SK-N-SH treated with all-trans-retinoic acid at 6 μM for 48 hours (cell line): ENCODE measurements around the gene CHST11.
A peak's percentile ranks its signal among the peaks of the same experiment; 100 is the strongest.

Source experiments
- ATAC-seq: fragments of 200-7000 bp; cut with Tn5 transposase; 3 replicates; pipeline ENCODE4 v1.9.1; 2020; ENCODE audit warnings: mild to moderate bottlenecking, moderate library complexity
- ARNTL ChIP-seq: fragments of 450-650 bp; formaldehyde crosslinking; IDR thresholded peaks from 2 replicates; pipeline ENCODE4 v1.5.0; 2020; ENCODE audit warnings: low read depth, mild to moderate bottlenecking, moderate library complexity, borderline replicate concordance
- BACH2 ChIP-seq: fragments of 250-450 bp; sonication (Bioruptor Pico); IDR thresholded peaks from 2 replicates; pipeline ENCODE4 v1.9.0; 2021; ENCODE audit warnings: mild to moderate bottlenecking, borderline replicate concordance
- CREB5 ChIP-seq: fragments of 250-450 bp; sonication (Bioruptor Pico); IDR thresholded peaks from 2 replicates; pipeline ENCODE4 v1.5.1; 2020; ENCODE audit warnings: low read depth, mild to moderate bottlenecking, moderate library complexity
- CSDC2 ChIP-seq: fragments of 250-450 bp; sonication (Bioruptor Pico); IDR thresholded peaks from 2 replicates; pipeline ENCODE4 v1.5.0; 2020; ENCODE audit warnings: mild to moderate bottlenecking, moderate library complexity
- CSRNP3 ChIP-seq: fragments of 250-450 bp; sonication (Bioruptor Pico); IDR thresholded peaks from 2 replicates; pipeline ENCODE4 v1.5.1; 2021; ENCODE audit warnings: mild to moderate bottlenecking, moderate library complexity
- ESRRG ChIP-seq: fragments of 250-450 bp; sonication (Bioruptor Pico); IDR thresholded peaks from 2 replicates; pipeline ENCODE4 v1.6.1; 2021; ENCODE audit warnings: mild to moderate bottlenecking
- GLIS3 ChIP-seq: fragments of 250-450 bp; sonication (Bioruptor Pico); IDR thresholded peaks from 2 replicates; pipeline ENCODE4 v1.5.0; 2020; ENCODE audit warnings: mild to moderate bottlenecking, moderate library complexity
- ISL1 ChIP-seq: fragments of 250-450 bp; sonication (Bioruptor Pico); IDR thresholded peaks from 2 replicates; pipeline ENCODE4 v2.1.2; 2022; ENCODE audit warnings: mild to moderate bottlenecking, moderate library complexity
- OSR1 ChIP-seq: fragments of 250-450 bp; sonication (Bioruptor Pico); IDR thresholded peaks from 2 replicates; pipeline ENCODE4 v1.8.0; 2022; ENCODE audit warnings: moderate library complexity, mild to moderate bottlenecking, inconsistent platforms
- PATZ1 ChIP-seq: fragments of 250-450 bp; sonication (Bioruptor Pico); IDR thresholded peaks from 2 replicates; pipeline ENCODE4 v1.8.0; 2020; ENCODE audit warnings: mild to moderate bottlenecking, moderate library complexity, borderline replicate concordance
- POU6F1 ChIP-seq: fragments of 250-450 bp; sonication (Bioruptor Pico); IDR thresholded peaks from 2 replicates; pipeline ENCODE4 v1.8.0; 2021; ENCODE audit warnings: low read depth, mild to moderate bottlenecking, moderate library complexity, borderline replicate concordance
- PPARA ChIP-seq: fragments of 250-450 bp; sonication (Bioruptor Pico); IDR thresholded peaks from 2 replicates; pipeline ENCODE4 v1.5.0; 2020; ENCODE audit warnings: mild to moderate bottlenecking, borderline replicate concordance
- TCF4 ChIP-seq: fragments of 250-450 bp; sonication (Bioruptor Pico); IDR thresholded peaks from 2 replicates; pipeline ENCODE4 v1.8.0; 2021; ENCODE audit warnings: mild to moderate bottlenecking, moderate library complexity, borderline replicate concordance
- TOX ChIP-seq: fragments of 250-450 bp; sonication (Bioruptor Pico); IDR thresholded peaks from 2 replicates; pipeline ENCODE4 v1.8.0; 2021; ENCODE audit warnings: mild to moderate bottlenecking, moderate library complexity, borderline replicate concordance
- TSHZ2 ChIP-seq: fragments of 250-450 bp; sonication (Bioruptor Pico); IDR thresholded peaks from 2 replicates; pipeline ENCODE4 v1.5.0; 2020; ENCODE audit warnings: mild to moderate bottlenecking, moderate library complexity
- ZC3H10 ChIP-seq: fragments of 250-450 bp; sonication (Bioruptor Pico); IDR thresholded peaks from 2 replicates; pipeline ENCODE4 v1.5.1; 2021; ENCODE audit warnings: mild to moderate bottlenecking, moderate library complexity
- ZFP30 ChIP-seq: fragments of 450-650 bp; formaldehyde crosslinking; IDR thresholded peaks from 2 replicates; pipeline ENCODE4 v1.5.0; 2022; ENCODE audit warnings: mild to moderate bottlenecking, moderate library complexity
- ZNF565 ChIP-seq: fragments of 450-650 bp; formaldehyde crosslinking; conservative IDR thresholded peaks from 2 replicates; pipeline ENCODE4 v1.5.0; 2020; ENCODE audit warnings: low read depth, mild to moderate bottlenecking, moderate library complexity
- ZNF8 ChIP-seq: fragments of 450-650 bp; formaldehyde crosslinking; IDR thresholded peaks from 2 replicates; pipeline ENCODE4 v1.5.0; 2020; ENCODE audit warnings: mild to moderate bottlenecking, moderate library complexity

CHST11 gene

GRCh38 chr12:104503191-104503590 lies 46.4 kb downstream of the CHST11 start:
- no peak for ATAC-seq
- TF ChIP-seq GLIS3 = no peak
- no peak for TF ChIP-seq CSRNP3 (CRISPR knock-in tag)
- TF ChIP-seq ZNF8 (CRISPR knock-in tag) = no peak
- no peak for TF ChIP-seq CSDC2 (CRISPR knock-in tag)
- no peak for TF ChIP-seq TOX (CRISPR knock-in tag)
- TF ChIP-seq ISL1 (CRISPR knock-in tag) = no peak
- no peak for TF ChIP-seq ZNF565 (CRISPR knock-in tag)
- TF ChIP-seq POU6F1 (CRISPR knock-in tag) = no peak

GRCh38 chr12:104504146-104504545 lies 47.4 kb downstream of the CHST11 start:
- TF ChIP-seq POU6F1 (CRISPR knock-in tag) (no peak), BACH2 (no peak), TCF4 (CRISPR knock-in tag) (peak; percentile 36; the same call in 1 of the 2 replicates)
- ATAC-seq = peak; percentile 63

- no peak for ATAC-seq
- TF ChIP-seq ZC3H10 (CRISPR knock-in tag) (no peak), ISL1 (CRISPR knock-in tag) (no peak)
Measured at GRCh38 chr12:104505095-104505818, 48.5 kb downstream of the CHST11 start.

GRCh38 chr12:104506676-104507401 lies 50.1 kb downstream of the CHST11 start:
- no peak for ATAC-seq
- TF ChIP-seq ZNF565 (CRISPR knock-in tag) (no peak), ARNTL (CRISPR knock-in tag) (no peak), POU6F1 (CRISPR knock-in tag) (no peak), CSRNP3 (CRISPR knock-in tag) (no peak), PATZ1 (CRISPR knock-in tag) (no peak), ZNF8 (CRISPR knock-in tag) (no peak), TSHZ2 (CRISPR knock-in tag) (no peak), BACH2 (no peak), PPARA (no peak), ZFP30 (no peak), ESRRG (no peak), CREB5 (CRISPR knock-in tag) (no peak), OSR1 (no peak), GLIS3 (no peak)
